ENCODE results near the gene HES7. TPM values are rescaled to one million over a fixed set of nuclear protein-coding genes. Genes with fewer than 3 reads are reported as not detected.
"Not testable (repeated sequence)": the region's sequence is repeated elsewhere in the genome, so short reads cannot be mapped to it uniquely, and the experiment has no call there.

Gene HES7
- total and polyA plus RNA-seq, 4 experiments from 2014 or later, result not detected

GRCh38 chr17:8082292-8082691, 41.6 kb downstream of the HES7 start:
- ChIA-PET POLR2A (ENCODE audit: partially characterized antibody) (interaction anchor here (1.2 kb wide), 1 partner anchor 28 kb away, joined by 4 read pairs; no protein-coding TSS in a partner anchor), CTCF (ENCODE audit: partially characterized antibody) (interaction anchor here (3.1 to 4.6 kb wide), 2 partner anchors 8 to 11 kb away, joined by 23 to 30 read pairs; no protein-coding TSS in a partner anchor)
- H3K9me3 ChIP-seq (ENCODE audit: control insufficient read depth in 1 of 2, low read length in 2 of 2), result no peaks in the 10 kb centered on the region
- Mint-ChIP-seq H3K27me3 (peaks cover 0 to 2% of the 10 kb centered on the region in 2 donors), H3K4me3 (peak overlapping the region in 1 of 8 donors; percentile 31), H3K27ac (peak overlapping the region in 1 of 7 donors; percentile 30), H3K36me3 (no peaks in the 10 kb centered on the region), H3K4me1 (peaks cover 7 to 15% (median 11%) of the 10 kb centered on the region in 4 donors), H3K9me3 (peaks cover 0 to 2% (median 0%) of the 10 kb centered on the region in 8 donors)
- no peak overlapping the region for H3K27ac ChIP-seq (ENCODE audit: low read depth, low read length)
- no peaks in the 10 kb centered on the region for H3K27me3 ChIP-seq (ENCODE audit: insufficient read depth, low read length)
- intact Hi-C loops (cut with micrococcal nuclease), result no loop called here
- peaks cover 14% of the 10 kb centered on the region for H3K4me1 ChIP-seq (ENCODE audit: insufficient read depth, low read length)
- H3K36me3 ChIP-seq (ENCODE audit: insufficient read depth, low read length), result no peaks in the 10 kb centered on the region
- DNase-seq, result no peak
- H3K4me3 ChIP-seq (ENCODE audit: low read length in 2 of 2), result no peak overlapping the region

- Histone ChIP-seq H3K4me3 (ENCODE audit: low read length in 2 of 2) (no peak overlapping the region), H3K27ac (ENCODE audit: low read depth, low read length) (no peak overlapping the region), H3K36me3 (ENCODE audit: insufficient read depth, low read length) (no peaks in the 10 kb centered on the region), H3K4me1 (ENCODE audit: insufficient read depth, low read length) (peaks cover 14% of the 10 kb centered on the region), H3K9me3 (ENCODE audit: control insufficient read depth in 1 of 2, low read length in 2 of 2) (no peaks in the 10 kb centered on the region), H3K27me3 (ENCODE audit: insufficient read depth, low read length) (no peaks in the 10 kb centered on the region)
- no peak for DNase-seq
- H3K36me3 Mint-ChIP-seq, result no peaks in the 10 kb centered on the region
- no peak overlapping the region for H3K4me3 Mint-ChIP-seq
- intact Hi-C loops (cut with micrococcal nuclease), result no loop called here
- H3K27ac Mint-ChIP-seq, result peak overlapping the region in 1 of 7 donors; percentile 30
- ChIA-PET POLR2A (ENCODE audit: partially characterized antibody) (interaction anchor here (1.5 kb wide), 1 partner anchor 37 kb away, joined by 4 read pairs; no protein-coding TSS in a partner anchor), CTCF (ENCODE audit: partially characterized antibody) (interaction anchor here (1.2 to 4.6 kb wide), 4 partner anchors 8 to 29 kb away, joined by 5 to 30 read pairs (median 15); no protein-coding TSS in a partner anchor)
- H3K27me3 Mint-ChIP-seq, result no peaks in the 10 kb centered on the region
- peaks cover 7 to 15% (median 11%) of the 10 kb centered on the region in 4 donors for H3K4me1 Mint-ChIP-seq
- H3K9me3 Mint-ChIP-seq, result no peaks in the 10 kb centered on the region
Observed at GRCh38 chr17:8081876-8082275, 42.0 kb downstream of the HES7 start.

GRCh38 chr17:8080799-8081219, 43.1 kb downstream of the HES7 start:
- DNase-seq, result no peak
- no peaks in the 10 kb centered on the region for H3K9me3 ChIP-seq (ENCODE audit: control insufficient read depth in 1 of 2, low read length in 2 of 2)
- H3K36me3 ChIP-seq (ENCODE audit: insufficient read depth, low read length), result no peaks in the 10 kb centered on the region
- H3K4me3 ChIP-seq (ENCODE audit: low read length in 2 of 2), result no peak overlapping the region
- no peaks in the 10 kb centered on the region for H3K9me3 Mint-ChIP-seq
- POLR2A ChIA-PET (ENCODE audit: partially characterized antibody), result interaction anchor here (1.5 kb wide), 1 partner anchor 38 kb away, joined by 4 read pairs; no protein-coding TSS in a partner anchor
- intact Hi-C loops (cut with micrococcal nuclease), result no loop called here
- H3K27me3 ChIP-seq (ENCODE audit: insufficient read depth, low read length), result no peaks in the 10 kb centered on the region
- H3K36me3 Mint-ChIP-seq, result no peaks in the 10 kb centered on the region
- H3K27ac Mint-ChIP-seq, result peak overlapping the region in 1 of 7 donors; percentile 86
- H3K4me3 Mint-ChIP-seq, result peak overlapping the region in 4 of 8 donors; percentile 7 to 93 (median 62)
- peaks cover 7 to 15% (median 11%) of the 10 kb centered on the region in 4 donors for H3K4me1 Mint-ChIP-seq
- H3K27me3 Mint-ChIP-seq, result no peaks in the 10 kb centered on the region
- CTCF ChIA-PET (ENCODE audit: partially characterized antibody), result interaction anchor here (0.9 to 3.5 kb wide), 6 partner anchors 10 to 39 kb away, joined by 4 to 34 read pairs (median 4); no protein-coding TSS in a partner anchor
- H3K4me1 ChIP-seq (ENCODE audit: insufficient read depth, low read length), result peaks cover 14% of the 10 kb centered on the region
- no peak overlapping the region for H3K27ac ChIP-seq (ENCODE audit: low read depth, low read length)

GRCh38 chr17:8080208-8080798, 43.6 kb downstream of the HES7 start:
- ChIA-PET POLR2A (ENCODE audit: partially characterized antibody) (interaction anchor here (1.2 to 1.6 kb wide), 5 partner anchors 13 to 148 kb away, joined by 3 to 13 read pairs (median 4); partner anchors contain the start of gene CNTROB), CTCF (ENCODE audit: partially characterized antibody) (interaction anchor here (0.9 to 3.5 kb wide), 16 partner anchors 10 to 254 kb away, joined by 3 to 34 read pairs (median 4); partner anchors contain the start of genes ALOXE3, CNTROB and TRAPPC1)
- peak overlapping the region in 5 of 7 donors; percentile 8 to 95 (median 75) for H3K27ac Mint-ChIP-seq
- peak overlapping the region in 1 of 2 donors; percentile 70 for H3K4me3 ChIP-seq (ENCODE audit: low read length in 2 of 2)
- DNase-seq, result no peak
- peaks cover 7 to 15% (median 11%) of the 10 kb centered on the region in 4 donors for H3K4me1 Mint-ChIP-seq
- H3K9me3 ChIP-seq (ENCODE audit: control insufficient read depth in 1 of 2, low read length in 2 of 2), result no peaks in the 10 kb centered on the region
- peak overlapping the region; percentile 86 to 93 (median 89) for H3K4me3 Mint-ChIP-seq
- no peaks in the 10 kb centered on the region for H3K27me3 ChIP-seq (ENCODE audit: insufficient read depth, low read length)
- H3K27ac ChIP-seq (ENCODE audit: low read depth, low read length), result no peak overlapping the region
- intact Hi-C loops (cut with micrococcal nuclease), result no loop called here
- no peaks in the 10 kb centered on the region for H3K27me3 Mint-ChIP-seq
- H3K36me3 ChIP-seq (ENCODE audit: insufficient read depth, low read length), result no peaks in the 10 kb centered on the region
- no peaks in the 10 kb centered on the region for H3K36me3 Mint-ChIP-seq
- H3K9me3 Mint-ChIP-seq, result no peaks in the 10 kb centered on the region
- H3K4me1 ChIP-seq (ENCODE audit: insufficient read depth, low read length), result peaks cover 14% of the 10 kb centered on the region

- Histone ChIP-seq H3K9me3 (ENCODE audit: control insufficient read depth in 1 of 2, low read length in 2 of 2) (no peaks in the 10 kb centered on the region), H3K27me3 (ENCODE audit: insufficient read depth, low read length) (peaks cover 3% of the 10 kb centered on the region), H3K4me1 (ENCODE audit: insufficient read depth, low read length) (peaks cover 14% of the 10 kb centered on the region), H3K36me3 (ENCODE audit: insufficient read depth, low read length) (no peaks in the 10 kb centered on the region), H3K4me3 (ENCODE audit: low read length in 2 of 2) (peak overlapping the region in 1 of 2 donors; percentile 70), H3K27ac (ENCODE audit: low read depth, low read length) (peak overlapping the region; percentile 63)
- peak overlapping the region; percentile 86 to 93 (median 89) for H3K4me3 Mint-ChIP-seq
- peaks cover 7 to 16% (median 12%) of the 10 kb centered on the region in 4 donors for H3K4me1 Mint-ChIP-seq
- H3K27me3 Mint-ChIP-seq, result peaks cover 0 to 6% of the 10 kb centered on the region in 2 donors
- peak; percentile 76 to 84 (median 77) for DNase-seq
- ChIA-PET CTCF (ENCODE audit: partially characterized antibody) (interaction anchor here (0.7 to 3.5 kb wide), 23 partner anchors 9 to 255 kb away, joined by 3 to 34 read pairs (median 4); partner anchors contain the start of genes ALOXE3, CNTROB and TRAPPC1), POLR2A (ENCODE audit: partially characterized antibody) (interaction anchor here (0.6 to 1.6 kb wide), 11 partner anchors 9 to 215 kb away, joined by 3 to 13 read pairs (median 3); partner anchors contain the start of genes ALOXE3, CNTROB and SLC25A35)
- peak overlapping the region; percentile 46 to 95 (median 86) for H3K27ac Mint-ChIP-seq
- no peaks in the 10 kb centered on the region for H3K36me3 Mint-ChIP-seq
- intact Hi-C loops (cut with micrococcal nuclease), result loop anchor here (1.0 to 2.0 kb wide), 4 partner anchors 15 to 39 kb away; partner anchors contain the start of gene ALOXE3
- H3K9me3 Mint-ChIP-seq, result no peaks in the 10 kb centered on the region
Observed at GRCh38 chr17:8079291-8080207, 44.4 kb downstream of the HES7 start.

- peaks cover 17 to 32% (median 25%) of the 10 kb centered on the region in 4 donors for H3K4me1 Mint-ChIP-seq
- H3K4me3 Mint-ChIP-seq, result peak overlapping the region in 2 of 8 donors; percentile 44 to 70
- H3K36me3 ChIP-seq (ENCODE audit: insufficient read depth, low read length); H3K27ac Mint-ChIP-seq; H3K36me3 Mint-ChIP-seq; H3K4me3 ChIP-seq (ENCODE audit: low read length in 2 of 2); POLR2A ChIA-PET (ENCODE audit: partially characterized antibody); H3K9me3 ChIP-seq (ENCODE audit: control insufficient read depth in 1 of 2, low read length in 2 of 2); DNase-seq; H3K27ac ChIP-seq (ENCODE audit: low read depth, low read length); H3K9me3 Mint-ChIP-seq: not testable (repeated sequence)
- peaks cover 7 to 13% of the 10 kb centered on the region in 2 donors for H3K27me3 Mint-ChIP-seq
- CTCF ChIA-PET (ENCODE audit: partially characterized antibody), result interaction anchor here (0.7 to 3.5 kb wide), 3 partner anchors 17 to 79 kb away, joined by 3 to 34 read pairs (median 29); partner anchors contain the start of gene ALOXE3
- Histone ChIP-seq H3K27me3 (ENCODE audit: insufficient read depth, low read length) (peaks cover 12% of the 10 kb centered on the region), H3K4me1 (ENCODE audit: insufficient read depth, low read length) (peaks cover 26% of the 10 kb centered on the region)
- intact Hi-C loops (cut with micrococcal nuclease), result loop anchor here (2.0 kb wide), 1 partner anchor 17 kb away; no protein-coding TSS in a partner anchor
Observed at GRCh38 chr17:8077939-8078338, 46.0 kb downstream of the HES7 start.

Measured in CD4-positive, alpha-beta memory T cell (primary cell).